Measurements from ENCODE around the gene EPO. TPM values are rescaled to one million over a fixed set of nuclear protein-coding genes. Genes with fewer than 3 reads are reported as not detected.

Gene EPO
- total and polyA plus RNA-seq, 9 donors, result 0.05 to 0.25 (median 0.20) TPM; not detected in 6

GRCh38 chr7:100674411-100675104, 45.7 kb upstream of the EPO start:
- peak overlapping the region; percentile 77 for H3K4me3 ChIP-seq
- peak overlapping the region; percentile 96 to 97 for H3K27ac ChIP-seq
- H3K9me3 ChIP-seq, result no peaks in the 10 kb centered on the region
- DNase-seq, result peak; percentile 37 to 65 (median 61)
- H3K27me3 ChIP-seq, result no peaks in the 10 kb centered on the region
- intact Hi-C loops (cut with DNase I), result loop anchor here in 2 of 4 donors (5.0 kb wide), 3 partner anchors 67 to 137 kb away; partner anchors contain the start of genes AGFG2 (in 1 of the 2) and PCOLCE (in 1 of the 2)
- 0 to 1% (median 0%) methylated on average over 38 to 43 of the region's 43 CpGs for WGBS, 3 donors
- peaks cover 1% of the 10 kb centered on the region for H3K4me1 ChIP-seq (ENCODE audit: insufficient read depth)
- H3K36me3 ChIP-seq, result no peaks in the 10 kb centered on the region
- no peak for TF ChIP-seq CTCF (IDR thresholded peaks at IDR 0.05)
- no peak for TF ChIP-seq POLR2A (IDR thresholded peaks at IDR 0.05)
- no peak for TF ChIP-seq EP300 (IDR thresholded peaks at IDR 0.05)

DNA sequence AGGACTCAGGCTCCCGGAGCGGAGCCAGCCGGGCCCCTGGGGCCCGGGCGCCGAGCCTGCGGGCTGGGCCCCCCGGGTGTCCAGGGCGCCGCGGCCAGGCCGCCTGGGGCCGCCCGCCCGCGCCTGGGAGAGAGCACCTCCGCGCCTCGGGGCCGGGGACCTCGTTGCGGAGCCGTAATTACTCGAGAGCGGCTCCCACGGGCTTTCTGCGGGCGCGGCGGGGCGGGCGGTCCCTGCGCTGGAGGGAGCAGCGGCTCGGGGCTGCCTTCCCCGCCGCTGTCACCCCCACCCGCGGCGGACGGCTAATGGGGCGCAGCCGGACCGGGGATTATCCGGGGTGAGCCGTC, 45.2 kb upstream of the EPO start:
- DNase-seq, result no peak
- Histone ChIP-seq H3K27me3 (no peaks in the 10 kb centered on the region), H3K4me1 (ENCODE audit: insufficient read depth) (peaks cover 1% of the 10 kb centered on the region), H3K4me3 (peak overlapping the region; percentile 77), H3K27ac (peak overlapping the region; percentile 96 to 97), H3K36me3 (no peaks in the 10 kb centered on the region), H3K9me3 (no peaks in the 10 kb centered on the region)
- intact Hi-C loops (cut with DNase I), result loop anchor here in 1 of 4 donors (5.0 kb wide), 1 partner anchor 68 kb away; no protein-coding TSS in a partner anchor
- TF ChIP-seq EP300 (IDR thresholded peaks at IDR 0.05), result no peak
- no peak for TF ChIP-seq CTCF (IDR thresholded peaks at IDR 0.05)
- TF ChIP-seq POLR2A (IDR thresholded peaks at IDR 0.05), result no peak
- 0 to 1% (median 1%) methylated on average over 18 to 46 of the region's 46 CpGs for WGBS, 3 donors

DNA sequence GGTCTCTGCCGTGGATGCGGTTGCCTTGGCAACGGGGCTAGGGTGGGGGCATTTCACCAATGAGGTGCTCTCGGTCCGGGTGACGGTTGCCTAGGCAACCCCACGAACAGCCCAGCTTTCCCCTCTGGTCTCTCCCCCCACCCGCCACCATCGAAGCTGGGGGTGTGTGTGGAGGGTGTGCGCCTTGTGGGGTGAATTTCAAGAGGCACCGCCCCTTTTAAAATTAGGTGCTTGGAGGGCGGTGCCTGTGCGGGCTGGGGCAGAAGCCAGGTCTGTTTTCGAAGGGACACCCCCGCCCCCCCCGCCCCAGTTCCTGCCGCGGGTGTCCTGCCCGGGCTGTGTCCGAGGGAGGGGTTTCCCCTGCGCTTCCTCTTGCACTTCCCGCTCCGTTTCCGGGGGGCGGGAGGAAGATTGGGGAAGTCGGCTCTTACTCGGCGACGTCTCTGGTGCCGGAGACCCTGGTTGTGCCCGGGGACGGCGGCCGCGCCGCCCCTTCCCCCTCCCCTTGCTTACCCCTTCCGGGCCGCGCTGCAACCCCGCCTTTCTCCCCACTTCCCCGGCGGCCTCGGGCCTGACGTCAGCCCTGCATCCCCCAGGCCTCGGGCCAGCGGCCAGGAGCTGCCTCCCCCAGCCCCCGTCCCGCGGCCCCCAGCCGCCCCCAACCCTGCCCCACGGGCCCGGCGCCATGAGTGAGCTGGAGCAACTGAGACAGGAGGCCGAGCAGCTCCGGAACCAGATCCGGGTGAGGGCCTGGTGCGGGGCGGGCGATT, 44.5 kb upstream of the EPO start:
- Histone ChIP-seq H3K9me3 (no peaks in the 10 kb centered on the region), H3K4me1 (ENCODE audit: insufficient read depth) (peaks cover 1% of the 10 kb centered on the region), H3K4me3 (peak overlapping the region; percentile 77), H3K36me3 (no peaks in the 10 kb centered on the region), H3K27me3 (no peaks in the 10 kb centered on the region), H3K27ac (peak overlapping the region; percentile 96 to 97)
- DNase-seq, result peak; percentile 86 to 92 (median 88)
- intact Hi-C loops (cut with DNase I), result loop anchor here in 2 of 4 donors (2.0 to 5.0 kb wide), 2 partner anchors 63 to 68 kb away; partner anchors contain the start of gene MOSPD3 (in 1 of the 2)
- 1 to 2% (median 1%) methylated on average over 42 to 59 of the region's 59 CpGs for WGBS, 3 donors
- TF ChIP-seq EP300 (IDR thresholded peaks at IDR 0.05) (no peak), CTCF (IDR thresholded peaks at IDR 0.05) (no peak), POLR2A (IDR thresholded peaks at IDR 0.05) (no peak)

DNA sequence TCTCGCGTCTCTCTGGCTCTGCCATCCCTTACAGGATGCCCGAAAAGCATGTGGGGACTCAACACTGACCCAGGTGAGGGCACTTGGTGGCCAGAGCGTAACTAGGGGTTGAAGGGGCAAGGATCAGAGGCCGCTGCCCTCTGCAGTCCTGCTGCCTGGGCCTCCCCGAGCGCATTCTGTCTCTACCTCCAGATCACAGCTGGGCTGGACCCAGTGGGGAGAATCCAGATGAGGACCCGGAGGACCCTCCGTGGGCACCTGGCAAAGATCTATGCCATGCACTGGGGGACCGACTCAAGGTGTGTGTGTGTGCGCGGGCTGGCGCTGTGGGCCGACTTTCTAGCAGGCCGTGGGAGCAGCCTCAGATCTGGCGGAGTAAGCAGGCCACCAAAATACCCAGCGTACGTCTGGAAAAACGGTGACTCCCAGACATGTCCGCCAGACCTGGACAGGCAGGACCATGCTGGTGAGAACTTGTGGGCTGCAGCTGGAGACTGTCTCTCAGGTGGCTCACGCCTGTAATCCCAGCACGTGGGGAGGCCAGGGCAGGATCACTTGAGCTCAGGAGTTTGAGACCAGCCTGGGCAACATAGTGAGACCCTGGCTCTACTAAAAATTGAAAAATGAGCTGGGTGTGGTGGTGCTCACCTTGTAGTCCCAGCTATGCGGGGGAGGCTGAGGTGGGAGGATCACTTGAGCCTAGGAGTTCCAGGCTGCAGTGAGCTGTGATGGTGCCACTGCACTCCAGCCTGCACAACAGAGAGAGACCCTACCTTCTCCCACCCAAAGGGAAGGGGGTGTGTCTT, 43.6 kb upstream of the EPO start:
- TF ChIP-seq POLR2A (IDR thresholded peaks at IDR 0.05) (no peak), EP300 (IDR thresholded peaks at IDR 0.05) (no peak), CTCF (IDR thresholded peaks at IDR 0.05) (no peak)
- 70 to 78% (median 75%) methylated on average over 23 of the region's 23 CpGs for WGBS, 3 donors
- intact Hi-C loops (cut with DNase I), result loop anchor here in 2 of 4 donors (2.0 to 5.0 kb wide), 2 partner anchors 64 to 69 kb away; partner anchors contain the start of gene MOSPD3 (in 1 of the 2)
- Histone ChIP-seq H3K4me3 (peak overlapping the region; percentile 77), H3K9me3 (no peaks in the 10 kb centered on the region), H3K36me3 (no peaks in the 10 kb centered on the region), H3K27me3 (no peaks in the 10 kb centered on the region), H3K4me1 (ENCODE audit: insufficient read depth) (peaks cover 1% of the 10 kb centered on the region), H3K27ac (peak overlapping the region; percentile 96 to 97)
- DNase-seq, result peak; percentile 25 to 54 (median 46)
